ENCODE data around the gene SSBP2. TPM values are rescaled to one million over a fixed set of nuclear protein-coding genes. Genes with fewer than 3 reads are reported as not detected.

SSBP2 gene
- total and polyA plus RNA-seq, 8 donors = 0.87 to 86.2 (median 24.6) TPM

DNA sequence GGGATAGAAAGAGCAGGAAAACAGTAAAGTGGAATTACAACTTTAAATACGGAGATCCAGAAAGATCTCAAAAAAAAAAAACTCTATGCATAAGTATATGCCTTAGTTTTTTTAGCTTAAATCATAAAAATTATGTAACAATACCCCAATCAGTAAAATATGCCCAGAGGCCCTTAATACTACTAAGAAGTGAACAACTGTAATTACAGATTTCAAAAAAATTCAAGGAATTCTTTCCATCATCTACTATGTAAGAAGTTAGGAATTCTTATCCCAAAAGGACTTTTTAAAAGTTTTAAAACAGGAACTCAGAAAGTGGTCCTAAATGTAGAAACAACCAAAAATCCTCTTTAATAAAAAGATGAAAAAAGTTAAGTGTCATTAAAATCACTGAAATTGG, 111.3 kb downstream of the SSBP2 start:
- H3K4me3 ChIP-seq = no peak overlapping the region
- TF ChIP-seq, protein P1, sequence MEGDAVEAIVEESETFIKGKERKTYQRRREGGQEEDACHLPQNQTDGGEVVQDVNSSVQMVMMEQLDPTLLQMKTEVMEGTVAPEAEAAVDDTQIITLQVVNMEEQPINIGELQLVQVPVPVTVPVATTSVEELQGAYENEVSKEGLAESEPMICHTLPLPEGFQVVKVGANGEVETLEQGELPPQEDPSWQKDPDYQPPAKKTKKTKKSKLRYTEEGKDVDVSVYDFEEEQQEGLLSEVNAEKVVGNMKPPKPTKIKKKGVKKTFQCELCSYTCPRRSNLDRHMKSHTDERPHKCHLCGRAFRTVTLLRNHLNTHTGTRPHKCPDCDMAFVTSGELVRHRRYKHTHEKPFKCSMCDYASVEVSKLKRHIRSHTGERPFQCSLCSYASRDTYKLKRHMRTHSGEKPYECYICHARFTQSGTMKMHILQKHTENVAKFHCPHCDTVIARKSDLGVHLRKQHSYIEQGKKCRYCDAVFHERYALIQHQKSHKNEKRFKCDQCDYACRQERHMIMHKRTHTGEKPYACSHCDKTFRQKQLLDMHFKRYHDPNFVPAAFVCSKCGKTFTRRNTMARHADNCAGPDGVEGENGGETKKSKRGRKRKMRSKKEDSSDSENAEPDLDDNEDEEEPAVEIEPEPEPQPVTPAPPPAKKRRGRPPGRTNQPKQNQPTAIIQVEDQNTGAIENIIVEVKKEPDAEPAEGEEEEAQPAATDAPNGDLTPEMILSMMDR (IDR thresholded peaks at IDR 0.05) = no peak
- TF ChIP-seq POLR2AphosphoS5 (IDR thresholded peaks at IDR 0.05) (no peak), EP300 (IDR thresholded peaks at IDR 0.05) (no peak), POLR2A (IDR thresholded peaks at IDR 0.05) (no peak)
- intact Hi-C loops (cut with DNase I; ENCODE audit: low total_unique reads) = no loop called here
- H3K9me3 ChIP-seq = no peaks in the 10 kb centered on the region
- H3K4me1 ChIP-seq = no peaks in the 10 kb centered on the region
- H3K27ac ChIP-seq = no peak overlapping the region
- peaks cover 0 to 16% (median 2%) of the 10 kb centered on the region in 4 donors for H3K36me3 ChIP-seq
- no peak for DNase-seq
- no peaks in the 10 kb centered on the region for H3K27me3 ChIP-seq
- WGBS, 5 donors = 77 to 91% (median 83%) methylated on average over 1 of the region's 1 CpG

DNA sequence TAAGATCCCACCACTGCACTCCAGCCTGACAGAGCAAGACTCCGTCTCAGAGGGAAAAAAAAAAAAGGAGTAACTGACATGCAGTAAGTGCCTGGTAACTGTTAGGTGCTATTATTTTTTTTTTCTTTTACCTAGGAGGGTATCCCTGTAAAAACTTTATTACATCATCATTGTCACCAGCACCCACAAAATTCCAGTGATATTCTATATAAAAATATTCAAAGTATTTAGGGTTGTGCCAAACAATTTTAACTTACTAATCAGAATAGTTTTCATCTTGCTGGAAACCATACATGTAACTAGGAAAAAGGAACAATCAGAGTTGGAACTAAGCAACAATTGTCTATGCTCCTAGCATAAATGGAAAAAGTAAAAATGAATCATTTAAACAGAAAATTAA, 112.4 kb downstream of the SSBP2 start:
- 63 to 89% (median 89%) methylated on average over 1 of the region's 1 CpG for WGBS, 5 donors
- Histone ChIP-seq H3K9me3 (no peaks in the 10 kb centered on the region), H3K27me3 (no peaks in the 10 kb centered on the region), H3K27ac (no peak overlapping the region), H3K4me1 (no peaks in the 10 kb centered on the region), H3K36me3 (peaks cover 0 to 17% (median 2%) of the 10 kb centered on the region in 4 donors), H3K4me3 (no peak overlapping the region)
- intact Hi-C loops (cut with DNase I; ENCODE audit: low total_unique reads) = no loop called here
- no peak for DNase-seq
- TF ChIP-seq POLR2AphosphoS5 (IDR thresholded peaks at IDR 0.05) (no peak), POLR2A (IDR thresholded peaks at IDR 0.05) (no peak)

DNA sequence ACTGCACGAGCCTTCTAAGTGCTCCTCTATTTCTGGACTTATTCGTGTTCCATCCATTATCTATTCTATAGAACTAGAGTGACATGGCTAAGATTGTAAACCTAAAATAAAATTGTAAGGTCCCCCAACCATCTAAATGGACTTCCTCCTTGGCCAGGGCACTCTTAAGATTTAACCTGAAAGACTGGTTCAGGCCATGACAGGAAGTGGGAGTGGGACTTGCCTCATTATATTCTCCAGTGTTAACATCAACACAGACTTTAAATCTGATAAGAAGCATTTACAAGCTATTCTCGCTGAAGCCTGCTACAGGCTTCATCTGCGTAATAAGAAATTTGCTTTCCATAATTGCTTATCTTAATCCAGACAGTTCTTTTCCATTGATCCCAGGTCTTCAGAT, 117.0 kb downstream of the SSBP2 start:
- Histone ChIP-seq H3K36me3 (peaks cover 0 to 17% (median 2%) of the 10 kb centered on the region in 4 donors), H3K4me1 (no peaks in the 10 kb centered on the region), H3K27ac (no peak overlapping the region), H3K4me3 (no peak overlapping the region), H3K9me3 (no peaks in the 10 kb centered on the region), H3K27me3 (no peaks in the 10 kb centered on the region)
- TF ChIP-seq, protein P1 (IDR thresholded peaks at IDR 0.05) = no peak
- no peak for TF ChIP-seq EP300 (IDR thresholded peaks at IDR 0.05)
- intact Hi-C loops (cut with DNase I; ENCODE audit: low total_unique reads) = no loop called here
- WGBS, 5 donors = 82 to 93% (median 88%) methylated on average over 4 of the region's 4 CpGs
- DNase-seq = no peak

- 92 to 99% (median 98%) methylated on average over 3 of the region's 3 CpGs for WGBS, 5 donors
- peaks cover 0 to 17% (median 2%) of the 10 kb centered on the region in 4 donors for H3K36me3 ChIP-seq
- DNase-seq = no peak
- H3K4me3 ChIP-seq = no peak overlapping the region
- no peaks in the 10 kb centered on the region for H3K4me1 ChIP-seq
- no peaks in the 10 kb centered on the region for H3K27me3 ChIP-seq
- H3K9me3 ChIP-seq = no peaks in the 10 kb centered on the region
- H3K27ac ChIP-seq = no peak overlapping the region
- intact Hi-C loops (cut with DNase I; ENCODE audit: low total_unique reads) = no loop called here
- no peak for TF ChIP-seq POLR2AphosphoS5 (IDR thresholded peaks at IDR 0.05)
- TF ChIP-seq, protein P1 (IDR thresholded peaks at IDR 0.05) = no peak
- no peak for TF ChIP-seq POLR2A (IDR thresholded peaks at IDR 0.05)
- TF ChIP-seq EP300 (IDR thresholded peaks at IDR 0.05) = no peak
Measured at GRCh38 chr5:81633471-81633870, 117.4 kb downstream of the SSBP2 start.

GRCh38 chr5:81632679-81633078, 118.2 kb downstream of the SSBP2 start:
- H3K9me3 ChIP-seq = no peaks in the 10 kb centered on the region
- H3K27ac ChIP-seq = no peak overlapping the region
- H3K36me3 ChIP-seq = peaks cover 0 to 17% (median 5%) of the 10 kb centered on the region in 4 donors
- H3K27me3 ChIP-seq = no peaks in the 10 kb centered on the region
- H3K4me3 ChIP-seq = no peak overlapping the region
- intact Hi-C loops (cut with DNase I; ENCODE audit: low total_unique reads) = no loop called here
- TF ChIP-seq POLR2A (IDR thresholded peaks at IDR 0.05) = no peak
- TF ChIP-seq POLR2AphosphoS5 (IDR thresholded peaks at IDR 0.05) = no peak
- no peak for TF ChIP-seq EP300 (IDR thresholded peaks at IDR 0.05)
- TF ChIP-seq, protein P1 (IDR thresholded peaks at IDR 0.05) = no peak
- no peaks in the 10 kb centered on the region for H3K4me1 ChIP-seq
- no peak for DNase-seq

Measured in stomach (tissue), 9 donors.